Mammary epithelial cell (primary cell): ENCODE measurements around the gene ST14.

ENCODE experiments used
- EZH2 ChIP-seq: IDR thresholded peaks from 2 replicates; pipeline ENCODE4 v1.6.1; 2012; ENCODE audit warnings: low read length, inconsistent platforms, borderline replicate concordance
- TF ChIP-seq, protein P1 (sequence below), 2 donors: IDR thresholded peaks in 1 of 2; conservative IDR thresholded peaks in 1 of 2; 2 replicates each; pipeline ENCODE4 v1.5.1; 2011 to 2012; ENCODE audit warnings: inconsistent platforms in 2 of 2, low read length in 2 of 2, mild to moderate bottlenecking in 2 of 2, control low read depth in 1 of 2, low read depth in 1 of 2; ENCODE audit not compliant: insufficient read depth in 1 of 2; ENCODE audit errors: extremely low read depth in 1 of 2

DNA sequence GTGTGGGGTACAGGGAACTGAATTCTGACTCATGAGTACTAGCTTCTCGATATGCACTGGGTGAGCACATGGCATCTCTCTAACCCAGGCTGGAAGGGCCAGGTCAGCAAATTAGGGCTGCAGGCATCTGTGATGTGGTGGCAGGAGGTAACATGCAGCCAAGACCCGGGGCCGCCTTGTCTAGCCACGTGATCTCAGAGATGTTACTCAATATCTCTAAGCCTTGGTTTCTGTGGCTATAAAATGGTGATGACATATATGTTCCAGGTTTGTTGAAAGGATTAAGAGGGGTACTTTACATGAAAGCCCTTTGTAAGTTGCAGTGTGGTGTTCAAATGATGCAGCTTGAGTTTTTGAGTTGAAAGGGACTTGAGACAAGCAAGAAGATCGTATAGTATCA, 3.2 kb downstream of the ST14 start:
- TF ChIP-seq EZH2, result no peak
- TF ChIP-seq, protein P1, sequence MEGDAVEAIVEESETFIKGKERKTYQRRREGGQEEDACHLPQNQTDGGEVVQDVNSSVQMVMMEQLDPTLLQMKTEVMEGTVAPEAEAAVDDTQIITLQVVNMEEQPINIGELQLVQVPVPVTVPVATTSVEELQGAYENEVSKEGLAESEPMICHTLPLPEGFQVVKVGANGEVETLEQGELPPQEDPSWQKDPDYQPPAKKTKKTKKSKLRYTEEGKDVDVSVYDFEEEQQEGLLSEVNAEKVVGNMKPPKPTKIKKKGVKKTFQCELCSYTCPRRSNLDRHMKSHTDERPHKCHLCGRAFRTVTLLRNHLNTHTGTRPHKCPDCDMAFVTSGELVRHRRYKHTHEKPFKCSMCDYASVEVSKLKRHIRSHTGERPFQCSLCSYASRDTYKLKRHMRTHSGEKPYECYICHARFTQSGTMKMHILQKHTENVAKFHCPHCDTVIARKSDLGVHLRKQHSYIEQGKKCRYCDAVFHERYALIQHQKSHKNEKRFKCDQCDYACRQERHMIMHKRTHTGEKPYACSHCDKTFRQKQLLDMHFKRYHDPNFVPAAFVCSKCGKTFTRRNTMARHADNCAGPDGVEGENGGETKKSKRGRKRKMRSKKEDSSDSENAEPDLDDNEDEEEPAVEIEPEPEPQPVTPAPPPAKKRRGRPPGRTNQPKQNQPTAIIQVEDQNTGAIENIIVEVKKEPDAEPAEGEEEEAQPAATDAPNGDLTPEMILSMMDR (conservative IDR thresholded peaks at IDR 0.05 in 1 of 2, IDR thresholded peaks at IDR 0.05 in 1 of 2; ENCODE audit: extremely low read depth in 1 of 2, insufficient read depth in 1 of 2, low read depth in 1 of 2, low read length in 2 of 2), result no peak
